Smooth muscle cell (in vitro differentiated cells): Measurements from ENCODE around the gene MYO19. TPM values are rescaled to one million over a fixed set of nuclear protein-coding genes. Genes with fewer than 3 reads are reported as not detected.
"Not testable (repeated sequence)": the region's sequence is repeated elsewhere in the genome, so short reads cannot be mapped to it uniquely, and the experiment has no call there.

Source experiments
- DNase-seq: peaks from one replicate; lab custom pipeline; 2025; ENCODE audit not compliant: unreplicated experiment; lab: John Stamatoyannopoulos, UW
- H2AFZ ChIP-seq: fragments of 200-600 bp; sonication (generic); 2 replicates; pipeline ENCODE4 v1.6.0; 2016; ENCODE audit warnings: antibody characterized with exemption, low read depth, mild to moderate bottlenecking
- H3F3A ChIP-seq: fragments of 200-600 bp; sonication (generic); 2 replicates; pipeline ENCODE4 v1.6.0; 2017; ENCODE audit warnings: antibody characterized with exemption, low read depth
- H3K27ac ChIP-seq: fragments of 200-600 bp; sonication (generic); 2 replicates; pipeline ENCODE4 v1.5.1; 2016; ENCODE audit warnings: low read depth, mild to moderate bottlenecking
- H3K27me3 ChIP-seq: fragments of 200-600 bp; sonication (generic); 2 replicates; pipeline ENCODE4 v1.6.1; 2016; ENCODE audit warnings: low read depth, mild to moderate bottlenecking
- H3K36me3 ChIP-seq: fragments of 200-600 bp; sonication (generic); 2 replicates; pipeline ENCODE4 v1.5.1; 2016; ENCODE audit warnings: low read depth
- H3K4me1 ChIP-seq: fragments of 200-600 bp; sonication (generic); 2 replicates; pipeline ENCODE4 v1.5.1; 2016; ENCODE audit warnings: low read depth
- H3K4me2 ChIP-seq: fragments of 200-600 bp; sonication (generic); 2 replicates; pipeline ENCODE4 v1.6.0; 2016; ENCODE audit warnings: mild to moderate bottlenecking
- H3K4me3 ChIP-seq: fragments of 200-600 bp; sonication (generic); 2 replicates; pipeline ENCODE4 v1.5.1; 2016; ENCODE audit warnings: mild to moderate bottlenecking
- H3K79me2 ChIP-seq: fragments of 200-600 bp; sonication (generic); 2 replicates; pipeline ENCODE4 v1.6.0; 2016; ENCODE audit warnings: low read depth, mild to moderate bottlenecking
- H3K9ac ChIP-seq: fragments of 200-600 bp; sonication (generic); 2 replicates; pipeline ENCODE4 v1.6.0; 2016; ENCODE audit warnings: low read depth
- H3K9me3 ChIP-seq: fragments of 200-600 bp; sonication (generic); replicated peaks from 2 replicates; pipeline ENCODE4 v1.5.1; 2016; ENCODE audit warnings: low read depth
- H4K20me1 ChIP-seq: fragments of 200-600 bp; sonication (generic); 2 replicates; pipeline ENCODE4 v1.6.0; 2016; ENCODE audit warnings: low read depth
- WGBS: methylation state at CpG from one replicate; pipeline ENCODE4 v1.1.7; 2016; ENCODE audit warnings: low lambda C conversion rate; 5-methylcytosine and 5-hydroxymethylcytosine counted together
- polyA plus RNA-seq: library from polyadenylated mRNA; unstranded; fragments of >200 nt; fragmentation: Nextera tagmentation; extraction: Ambion mirVana; gene quantifications from 2 replicates; pipeline ENCODE4 v1.2.1, GENCODE V29; 2016
- total RNA-seq: library from RNA; depleted of rRNA; stranded (reverse); fragments of >200 nt; gene quantifications from 2 replicates; pipeline ENCODE4 v1.2.3, GENCODE V29; 2014
- TF ChIP-seq, protein P1 (sequence below): fragments of 200-600 bp; sonication (generic); IDR thresholded peaks from 2 replicates; pipeline ENCODE4 v1.5.1; 2017; ENCODE audit warnings: borderline replicate concordance, mild to moderate bottlenecking, antibody characterized with exemption; ENCODE audit not compliant: insufficient read depth, poor library complexity, severe bottlenecking

The MYO19 gene
- total and polyA plus RNA-seq, 2 experiments from 2014 or later: 20.4 to 34.8 TPM

DNA sequence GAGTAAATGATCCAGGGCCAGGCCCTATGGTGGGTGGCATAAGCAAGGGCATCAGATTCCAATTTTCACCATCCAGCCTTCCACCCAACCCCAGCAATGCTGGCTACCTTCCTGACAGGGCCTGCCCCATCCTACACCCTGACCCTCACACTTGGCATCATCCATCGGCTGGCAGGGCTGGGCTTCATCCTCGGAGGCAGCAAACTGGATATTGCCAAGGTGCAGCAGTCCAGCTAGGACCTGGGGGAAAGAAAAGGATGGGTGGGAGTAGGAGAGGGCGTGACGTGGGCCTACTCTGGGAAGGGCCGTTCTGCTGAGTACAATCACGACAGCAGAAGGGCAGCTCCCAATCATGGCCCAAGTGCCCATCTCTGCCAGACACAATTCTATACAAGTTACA is 23.5 kb downstream of the MYO19 start:
- Histone ChIP-seq H3K79me2 (no peaks in the 10 kb centered on the region), H3K36me3 (no peaks in the 10 kb centered on the region), H2AFZ (no peak overlapping the region), H3K27ac (no peak overlapping the region), H3K4me2 (no peak overlapping the region), H3F3A (no peaks in the 10 kb centered on the region), H3K9me3 (no peaks in the 10 kb centered on the region), H3K4me1 (no peaks in the 10 kb centered on the region), H3K27me3 (no peaks in the 10 kb centered on the region), H4K20me1 (no peaks in the 10 kb centered on the region), H3K4me3 (no peak overlapping the region), H3K9ac (no peak overlapping the region)
- TF ChIP-seq, protein P1, sequence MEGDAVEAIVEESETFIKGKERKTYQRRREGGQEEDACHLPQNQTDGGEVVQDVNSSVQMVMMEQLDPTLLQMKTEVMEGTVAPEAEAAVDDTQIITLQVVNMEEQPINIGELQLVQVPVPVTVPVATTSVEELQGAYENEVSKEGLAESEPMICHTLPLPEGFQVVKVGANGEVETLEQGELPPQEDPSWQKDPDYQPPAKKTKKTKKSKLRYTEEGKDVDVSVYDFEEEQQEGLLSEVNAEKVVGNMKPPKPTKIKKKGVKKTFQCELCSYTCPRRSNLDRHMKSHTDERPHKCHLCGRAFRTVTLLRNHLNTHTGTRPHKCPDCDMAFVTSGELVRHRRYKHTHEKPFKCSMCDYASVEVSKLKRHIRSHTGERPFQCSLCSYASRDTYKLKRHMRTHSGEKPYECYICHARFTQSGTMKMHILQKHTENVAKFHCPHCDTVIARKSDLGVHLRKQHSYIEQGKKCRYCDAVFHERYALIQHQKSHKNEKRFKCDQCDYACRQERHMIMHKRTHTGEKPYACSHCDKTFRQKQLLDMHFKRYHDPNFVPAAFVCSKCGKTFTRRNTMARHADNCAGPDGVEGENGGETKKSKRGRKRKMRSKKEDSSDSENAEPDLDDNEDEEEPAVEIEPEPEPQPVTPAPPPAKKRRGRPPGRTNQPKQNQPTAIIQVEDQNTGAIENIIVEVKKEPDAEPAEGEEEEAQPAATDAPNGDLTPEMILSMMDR: no peak
- DNase-seq: no peak
- 97% methylated on average over 6 of the region's 6 CpGs for WGBS

DNA sequence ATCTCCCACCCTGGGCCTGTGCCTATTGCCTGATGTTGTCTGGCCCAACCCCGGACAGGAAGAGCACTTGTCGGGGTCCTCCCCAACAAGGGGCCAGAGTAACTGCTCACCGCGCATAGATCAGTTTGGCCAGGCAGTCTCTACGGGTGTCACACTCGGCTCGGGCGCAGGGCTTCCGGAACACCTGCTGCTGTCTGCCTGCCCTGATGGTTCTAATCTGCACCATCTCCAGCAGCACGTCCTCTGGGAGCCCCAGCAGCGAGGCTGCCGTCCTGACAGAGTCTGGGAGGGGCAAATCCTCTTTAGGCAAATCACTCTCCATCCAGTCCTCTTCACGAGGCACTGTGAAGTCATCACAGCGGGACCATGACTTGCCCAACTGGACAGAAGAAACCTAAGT is 24.0 kb downstream of the MYO19 start:
- WGBS: 95% methylated on average over 13 of the region's 14 CpGs
- Histone ChIP-seq H3K9ac (no peak overlapping the region), H3K4me2 (no peak overlapping the region), H4K20me1 (no peaks in the 10 kb centered on the region), H3K4me1 (no peaks in the 10 kb centered on the region), H2AFZ (no peak overlapping the region), H3K36me3 (no peaks in the 10 kb centered on the region), H3K9me3 (no peaks in the 10 kb centered on the region), H3K79me2 (no peaks in the 10 kb centered on the region), H3K4me3 (no peak overlapping the region), H3K27me3 (no peaks in the 10 kb centered on the region), H3K27ac (no peak overlapping the region), H3F3A (no peaks in the 10 kb centered on the region)
- TF ChIP-seq, protein P1: no peak
- no peak for DNase-seq

DNA sequence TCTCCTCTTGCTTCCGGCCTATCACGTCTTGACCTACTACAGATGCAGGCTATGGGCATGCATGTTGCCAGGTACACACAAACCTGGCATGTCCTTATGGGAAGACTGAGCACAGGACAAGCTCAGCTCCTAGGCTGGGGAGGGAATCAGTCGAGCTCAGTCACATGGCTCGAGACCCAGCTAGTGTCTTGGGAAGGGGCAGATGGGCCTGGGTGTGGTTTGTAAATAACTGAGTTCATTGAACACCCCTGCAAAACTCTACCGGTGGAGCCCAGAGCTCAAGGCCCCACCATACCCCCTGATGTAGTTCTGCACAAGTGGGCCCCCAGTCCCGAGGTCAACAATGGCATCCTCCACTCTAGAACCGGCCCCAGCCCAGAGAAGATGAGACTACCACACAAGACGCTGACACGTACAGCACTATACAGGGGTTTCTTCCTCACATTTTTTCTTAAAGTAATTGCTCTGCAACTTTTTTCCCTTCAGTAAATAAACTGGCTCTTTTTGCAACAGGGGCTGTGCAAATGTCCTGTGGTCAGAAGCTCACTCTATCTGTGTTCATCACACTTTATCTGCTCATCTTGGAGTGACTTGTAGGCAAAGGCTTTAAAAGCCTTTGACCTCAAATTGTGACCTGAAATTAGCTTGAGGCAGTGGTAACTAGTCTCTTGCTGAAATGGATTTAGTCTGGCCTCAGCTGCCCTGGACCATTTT is 25.2 kb downstream of the MYO19 start:
- Histone ChIP-seq H2AFZ (no peak overlapping the region), H3F3A (no peaks in the 10 kb centered on the region), H3K9ac (no peak overlapping the region), H3K4me3 (no peak overlapping the region), H3K79me2 (no peaks in the 10 kb centered on the region), H3K27me3 (no peaks in the 10 kb centered on the region), H3K36me3 (no peaks in the 10 kb centered on the region), H3K4me1 (no peaks in the 10 kb centered on the region), H3K27ac (no peak overlapping the region), H3K9me3 (no peaks in the 10 kb centered on the region), H3K4me2 (no peak overlapping the region), H4K20me1 (no peaks in the 10 kb centered on the region)
- WGBS: 94% methylated on average over 9 of the region's 9 CpGs
- TF ChIP-seq, protein P1: no peak
- DNase-seq: no peak

DNA sequence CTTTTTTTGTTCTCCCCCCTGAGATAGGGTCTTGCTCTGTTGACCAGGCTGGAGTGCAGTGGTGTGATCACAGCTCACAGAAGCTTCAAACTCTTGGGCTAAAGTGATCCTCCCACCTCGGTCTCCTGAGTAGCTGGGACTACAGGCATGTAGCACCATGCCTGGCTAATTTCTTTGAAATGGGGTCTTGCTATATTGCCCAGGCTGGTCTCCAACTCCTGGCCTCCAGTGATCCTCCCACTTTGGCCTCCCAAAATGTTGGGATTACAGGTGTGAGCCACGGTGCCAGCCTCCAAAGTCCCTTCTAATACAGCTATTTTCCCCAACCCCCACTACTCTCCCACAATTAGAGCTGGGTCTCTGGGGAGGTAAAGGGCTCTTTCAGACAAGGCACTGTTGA is 26.2 kb downstream of the MYO19 start:
- not testable (repeated sequence) for H3K9me3 ChIP-seq, H3K79me2 ChIP-seq, H4K20me1 ChIP-seq, H3F3A ChIP-seq, H3K4me1 ChIP-seq, H3K4me2 ChIP-seq, H3K4me3 ChIP-seq, H2AFZ ChIP-seq, H3K27me3 ChIP-seq, H3K36me3 ChIP-seq, DNase-seq, H3K27ac ChIP-seq, H3K9ac ChIP-seq
- WGBS: 94% methylated on average over 2 of the region's 2 CpGs
